GM21529 (cell line): ENCODE data around the gene PAM.

ENCODE experiments used
- ATAC-seq: cut with Tn5 transposase; IDR thresholded peaks from one replicate; pipeline ENCODE4 v1.9.1; 2021; ENCODE audit not compliant: unreplicated experiment

PAM gene

DNA sequence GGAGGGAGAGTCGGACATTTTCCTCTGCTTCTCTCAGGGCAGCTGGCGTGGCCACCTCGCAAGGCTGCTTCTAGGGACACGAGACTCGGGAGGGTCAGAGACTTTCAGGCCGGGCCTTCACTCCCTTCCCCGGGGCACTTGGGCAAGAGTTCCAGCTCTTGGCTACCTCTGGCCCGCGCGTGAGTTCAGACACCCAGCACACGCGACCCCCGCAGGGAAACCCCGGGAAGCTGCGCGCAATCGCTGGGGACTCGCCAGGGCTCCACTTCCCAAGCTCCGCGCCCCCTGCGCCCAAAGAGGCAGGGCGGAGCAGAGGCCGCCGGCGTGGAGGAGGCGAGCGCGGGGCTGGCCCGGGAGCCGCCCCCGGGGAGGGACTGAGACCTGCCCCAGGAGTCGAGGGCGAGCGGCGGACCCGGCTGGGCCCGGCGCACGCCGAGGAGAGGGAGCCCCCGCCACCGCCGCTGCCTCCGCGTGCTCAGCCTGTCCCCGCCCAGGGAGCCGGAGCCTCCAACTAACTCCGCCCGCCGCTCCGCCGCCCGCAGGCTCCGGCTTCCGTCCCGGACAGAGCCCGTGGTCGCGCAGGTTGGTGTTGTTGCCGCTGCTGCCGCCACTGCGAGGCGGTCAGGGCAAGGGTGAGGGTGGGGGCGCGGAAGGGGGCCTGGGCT is at the start of gene PAM:
Gene PAM, plus strand, starts transcription at position 539 of the 665 bp plus-strand sequence. CDS start 110,891 bp downstream, outside the sequence.
- ATAC-seq = peak; percentile 77

DNA sequence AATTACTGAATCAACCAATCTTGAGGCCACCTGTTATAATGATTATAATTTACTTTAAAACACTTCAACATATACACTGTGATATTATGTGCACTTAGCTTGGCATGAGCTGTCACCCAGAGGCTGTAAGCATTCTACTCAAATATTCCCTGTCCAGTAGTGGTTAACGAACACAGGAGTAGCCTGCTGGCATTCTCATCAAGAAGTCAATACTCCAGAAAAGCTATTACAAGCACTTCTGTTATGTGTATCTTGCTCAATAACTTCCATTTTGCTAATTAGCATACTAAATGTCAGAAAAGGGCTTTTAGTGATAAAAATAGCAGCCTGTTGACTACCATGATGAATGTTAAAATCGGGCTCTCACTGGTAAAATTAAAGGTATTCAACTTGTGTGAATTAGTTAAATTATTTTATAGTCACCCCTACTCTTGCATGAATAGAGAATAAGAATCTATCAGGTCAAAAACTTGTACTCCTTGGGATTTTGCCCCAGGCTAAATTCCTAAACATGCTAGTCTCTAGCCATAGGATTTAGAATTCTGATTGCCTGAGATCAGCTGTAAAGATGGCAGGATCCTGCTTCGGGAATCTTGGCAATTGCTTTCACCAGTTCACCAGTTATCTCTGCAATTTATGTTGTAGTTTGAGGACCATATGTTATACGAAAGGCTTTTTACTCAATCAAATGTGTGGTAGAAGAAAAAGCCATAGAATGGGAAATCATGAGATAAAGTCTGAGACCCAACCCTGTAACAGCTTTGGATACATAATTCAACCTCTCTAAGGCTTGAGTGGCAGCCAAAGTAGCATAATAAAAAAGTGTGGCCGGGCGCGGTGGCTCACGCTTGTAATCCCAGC is 43.4 kb upstream of the PAM start:
- no peak for ATAC-seq

DNA sequence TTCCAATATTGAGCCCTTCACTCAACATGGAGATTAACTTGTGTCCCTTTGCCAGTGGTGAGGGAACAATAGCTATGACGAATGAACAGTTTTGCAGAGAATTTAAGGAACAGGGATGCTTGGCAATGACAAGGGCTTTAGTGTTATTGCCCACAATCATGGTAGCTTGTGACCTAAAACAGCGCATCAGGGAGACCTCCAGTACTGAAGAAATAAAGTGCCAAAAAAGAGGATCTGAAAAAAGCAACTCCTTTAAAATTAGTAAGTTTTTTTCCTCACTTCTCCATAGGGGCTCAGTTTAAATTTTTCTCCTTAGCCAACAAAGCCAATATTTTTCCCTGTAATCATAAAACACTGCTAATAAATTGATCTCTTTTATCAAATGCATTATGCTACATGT is 41.8 kb upstream of the PAM start:
- no peak for ATAC-seq

DNA sequence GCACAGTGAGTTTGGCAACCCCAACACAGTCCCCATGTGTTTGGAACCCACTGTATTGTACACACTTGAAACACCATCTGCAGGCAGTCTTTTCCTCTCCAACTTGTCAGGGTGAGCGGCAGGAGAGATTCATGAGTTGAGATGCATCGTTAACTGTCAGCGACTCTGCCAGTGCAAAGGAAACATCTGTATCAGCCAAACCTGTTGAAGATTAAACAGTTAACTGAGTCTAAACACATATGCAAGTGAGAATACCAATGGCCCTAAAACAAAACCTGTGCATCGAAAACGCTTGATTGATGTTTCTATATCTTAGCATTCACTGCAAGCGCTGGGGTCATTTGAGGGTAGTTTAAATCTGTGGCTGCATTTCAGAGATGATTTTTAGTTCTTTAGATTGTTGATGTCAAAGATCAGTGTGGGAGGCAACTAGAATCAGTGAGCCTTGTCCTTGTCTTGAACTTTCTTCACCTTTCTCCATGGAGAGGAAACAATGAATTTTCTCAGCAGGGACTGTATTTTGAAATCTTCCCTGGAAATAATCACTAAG is 41.3 kb upstream of the PAM start:
- no peak for ATAC-seq

DNA sequence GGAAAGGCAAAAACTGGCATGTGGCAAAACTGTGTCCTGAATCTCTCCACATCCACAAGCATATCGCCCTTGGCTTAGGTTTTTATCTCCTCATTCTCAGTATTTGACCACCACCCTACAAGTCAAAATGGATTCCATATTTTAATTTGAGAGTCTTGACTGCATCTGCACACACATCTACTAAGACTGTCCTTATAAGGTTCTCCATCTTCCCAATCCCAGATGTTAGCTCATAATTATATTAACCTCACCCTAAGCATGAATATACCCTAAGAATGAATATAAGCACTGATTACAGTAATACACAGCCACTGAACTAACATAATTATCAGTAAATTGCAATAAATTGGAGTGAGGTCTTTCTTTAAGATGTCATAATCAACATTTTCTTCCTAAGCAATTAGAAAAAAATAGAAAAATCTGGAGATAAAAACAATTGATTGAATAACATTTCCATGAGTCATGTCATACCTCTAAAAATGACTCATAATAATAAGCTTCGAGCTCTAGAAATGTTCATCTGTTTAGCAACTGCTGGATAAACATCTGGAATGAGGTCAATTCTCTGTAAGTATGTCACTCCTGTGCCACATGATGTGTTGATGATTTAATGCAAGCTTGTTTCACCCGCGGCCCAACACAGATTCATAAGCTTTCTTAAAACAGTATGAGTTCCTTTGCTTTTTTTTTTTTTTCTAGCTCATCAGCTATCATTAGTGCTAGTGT is 39.9 kb upstream of the PAM start:
- no peak for ATAC-seq

DNA sequence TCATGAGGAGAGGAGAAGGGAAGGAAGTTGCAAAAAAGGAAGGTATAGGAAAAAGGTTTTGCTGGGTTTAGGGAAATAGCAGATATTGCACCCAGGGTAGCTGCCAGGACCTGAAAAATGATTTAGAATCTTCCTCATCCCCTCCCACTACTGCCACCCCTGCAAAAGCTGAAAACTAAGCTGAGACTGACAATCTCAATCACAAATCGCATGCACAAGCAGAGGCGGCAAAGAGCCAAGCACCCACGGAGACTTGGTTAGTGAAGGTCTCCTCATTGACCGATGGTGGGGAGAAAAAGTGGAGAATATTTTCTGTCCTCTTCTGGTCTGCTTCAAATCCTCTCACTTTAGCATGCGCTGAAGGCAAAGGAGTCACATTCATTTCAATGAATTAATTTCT is 39.1 kb upstream of the PAM start:
- no peak for ATAC-seq

DNA sequence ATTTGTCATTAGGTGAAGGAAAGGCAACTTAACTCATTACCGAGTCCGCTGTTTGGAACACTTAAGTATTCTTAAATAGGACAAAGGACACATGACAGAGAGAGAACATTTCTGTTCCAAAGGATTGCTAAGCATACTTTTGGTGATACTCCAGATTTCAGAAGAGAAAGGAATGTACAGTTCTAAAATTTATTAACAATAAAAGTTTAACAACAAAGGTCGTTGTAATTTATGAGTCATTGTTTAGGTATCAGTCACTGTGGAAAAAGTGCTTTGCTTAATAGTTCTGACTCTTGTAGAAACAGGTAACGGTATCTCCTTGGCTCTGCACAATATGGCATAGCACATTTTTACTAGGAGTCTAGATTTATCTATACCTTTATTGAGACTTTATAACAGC is 36.3 kb upstream of the PAM start:
- no peak for ATAC-seq

DNA sequence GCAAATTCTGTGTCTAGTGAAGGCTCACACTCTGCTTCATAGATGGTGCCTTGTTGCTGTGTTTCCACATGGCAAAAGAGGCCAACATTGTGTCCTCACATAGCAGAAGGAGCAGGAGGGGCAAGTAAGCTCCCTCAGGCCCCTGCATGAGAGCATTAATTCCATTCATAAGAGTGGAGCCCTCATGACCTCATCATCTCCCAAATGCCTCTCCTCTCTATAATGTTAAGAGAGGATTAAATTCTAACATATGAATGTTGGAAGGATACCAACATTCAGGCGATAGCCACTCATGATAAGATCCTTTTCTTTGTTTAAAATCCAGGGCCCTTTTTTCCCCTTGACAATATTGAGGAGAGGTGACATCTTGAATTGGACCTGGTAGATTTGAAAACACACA is 35.2 kb upstream of the PAM start:
- no peak for ATAC-seq

DNA sequence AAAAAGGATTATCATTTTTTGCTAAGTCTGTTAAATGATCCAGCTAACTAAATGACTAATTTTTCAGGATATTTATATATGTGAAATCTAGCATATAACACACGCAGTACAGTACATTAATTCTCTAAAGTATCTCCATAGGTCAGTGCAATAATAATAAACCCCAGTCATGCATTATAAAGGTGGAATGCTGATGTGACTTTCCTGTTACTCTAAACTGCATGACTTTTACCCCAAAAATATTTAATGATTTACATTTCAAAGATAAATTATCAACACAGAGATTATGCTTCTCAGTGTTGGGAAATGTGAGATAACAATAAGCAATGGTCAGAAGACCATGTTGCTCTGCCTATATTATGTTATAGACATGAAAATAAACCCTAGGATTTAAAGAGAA is 34.1 kb upstream of the PAM start:
- no peak for ATAC-seq

DNA sequence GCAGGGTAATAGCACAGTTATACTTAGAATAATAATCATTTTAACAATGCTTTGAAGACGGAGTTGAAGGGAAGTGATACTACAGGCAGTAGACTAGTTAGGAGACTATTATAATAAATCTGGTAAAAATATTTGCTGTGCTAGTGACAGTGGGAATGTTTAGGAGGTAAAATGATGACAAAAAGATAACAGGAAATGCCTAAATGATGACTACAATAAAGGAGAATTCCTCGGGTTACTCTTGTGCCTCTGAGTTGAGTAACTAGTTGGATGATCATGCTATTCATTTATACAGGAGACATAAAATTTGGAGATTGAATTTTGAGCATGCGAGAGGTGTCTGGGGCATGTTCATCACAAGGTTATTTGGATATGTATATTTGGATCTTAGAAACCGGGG is 32.2 kb upstream of the PAM start:
- no peak for ATAC-seq

DNA sequence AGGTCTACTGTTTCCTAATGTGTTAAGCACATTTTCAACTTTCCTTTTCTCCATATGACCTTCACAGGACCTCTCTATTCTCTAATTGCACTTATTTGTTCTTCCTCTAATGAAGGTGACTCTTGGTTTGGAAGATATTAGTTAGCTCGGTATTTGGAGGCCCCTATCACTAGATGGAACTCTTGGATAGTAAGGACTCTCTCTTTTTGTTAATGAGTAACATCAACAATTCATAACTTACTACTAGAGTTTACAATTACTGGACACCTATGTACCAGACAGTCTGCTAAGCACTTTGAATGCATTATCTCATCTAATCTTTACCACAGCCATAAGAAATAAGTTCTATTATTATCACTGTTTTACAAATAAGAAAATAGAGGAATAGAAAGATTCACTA is 23.4 kb upstream of the PAM start:
- no peak for ATAC-seq

DNA sequence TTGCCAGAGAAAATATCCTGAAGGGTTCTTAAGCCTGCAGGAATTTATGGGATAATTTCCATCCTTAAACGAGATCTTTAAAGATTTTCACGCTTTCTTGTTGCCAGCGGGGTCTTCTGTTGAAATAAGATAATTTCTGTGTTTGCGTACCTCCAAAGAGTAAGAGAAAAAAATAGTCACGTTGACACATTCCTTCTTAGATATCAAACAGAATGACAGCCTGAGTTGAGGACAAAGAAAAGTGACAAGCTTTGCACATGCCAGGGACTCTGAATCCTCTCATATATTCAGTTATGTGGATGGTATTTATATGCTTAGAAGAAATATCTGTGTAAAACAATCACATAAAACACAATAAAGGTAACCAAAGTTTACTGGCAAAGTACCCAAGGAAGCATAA is 21.6 kb upstream of the PAM start:
- ATAC-seq = no peak

DNA sequence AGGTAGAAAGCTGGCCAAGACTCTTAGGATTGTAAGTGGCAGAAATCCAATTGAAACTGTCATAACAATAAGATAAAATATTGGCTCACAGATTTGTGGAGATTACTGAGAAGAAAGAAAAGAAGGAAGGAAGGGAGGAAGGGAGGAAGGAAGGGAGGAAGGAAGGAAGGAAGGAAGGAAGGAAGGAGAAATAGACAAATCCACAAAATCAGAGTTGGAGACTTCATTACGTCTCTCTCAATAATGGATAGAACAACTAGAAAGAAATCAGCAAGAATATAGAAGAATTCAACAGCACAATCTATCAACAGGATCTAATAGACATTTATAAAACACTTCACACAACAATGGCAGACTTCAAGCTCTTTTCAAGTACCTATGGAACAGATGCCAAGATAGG is 17.9 kb upstream of the PAM start:
- no peak for ATAC-seq

DNA sequence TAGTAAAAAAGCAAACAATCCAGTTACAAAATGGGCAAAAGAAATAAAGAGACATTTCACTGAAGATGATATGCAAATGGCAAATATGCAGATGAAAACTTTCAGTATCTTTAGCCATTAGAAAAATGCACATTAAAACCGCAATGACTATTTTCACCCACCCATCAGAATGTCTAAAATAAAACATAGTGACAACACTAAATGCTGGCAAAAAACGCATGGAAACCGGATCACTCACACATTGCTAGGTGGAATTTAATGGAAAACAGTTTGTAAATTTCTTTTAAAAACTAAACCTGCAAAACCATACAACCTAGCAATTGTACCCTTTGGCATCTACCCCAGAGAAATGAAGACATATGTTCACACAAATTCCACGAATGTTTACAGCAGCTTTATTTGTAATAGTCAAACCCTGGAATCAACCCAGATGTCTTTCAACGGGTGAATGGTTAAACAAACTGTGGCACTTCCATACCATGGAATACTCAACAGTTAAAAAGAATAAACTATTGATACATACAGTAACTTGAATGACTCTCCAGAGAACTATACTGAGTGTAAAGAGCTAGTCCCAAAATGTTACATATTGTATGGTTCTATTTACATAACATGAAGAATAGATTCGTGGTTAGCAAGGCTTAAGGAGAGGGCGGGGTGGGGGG is 17.2 kb upstream of the PAM start:
- ATAC-seq = no peak

DNA sequence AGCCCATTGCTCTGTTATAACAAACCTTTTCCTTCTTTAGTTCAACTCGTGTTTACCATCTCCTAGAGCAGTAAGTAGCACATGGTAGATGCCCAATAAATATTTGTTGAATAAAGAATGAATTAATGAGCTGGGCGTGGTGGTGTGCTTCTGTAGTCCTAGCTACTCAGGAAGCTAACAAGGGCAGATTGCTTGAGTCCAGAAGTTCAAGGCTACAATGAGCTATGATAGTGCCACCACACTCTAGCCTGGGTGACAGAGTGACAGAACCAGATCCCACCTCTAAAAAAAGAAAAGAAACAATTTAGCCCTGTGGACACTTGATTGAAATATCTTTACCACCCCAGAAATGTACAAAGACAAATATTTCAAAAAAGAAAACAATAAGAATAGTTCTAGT is 14.6 kb upstream of the PAM start:
- ATAC-seq = no peak

DNA sequence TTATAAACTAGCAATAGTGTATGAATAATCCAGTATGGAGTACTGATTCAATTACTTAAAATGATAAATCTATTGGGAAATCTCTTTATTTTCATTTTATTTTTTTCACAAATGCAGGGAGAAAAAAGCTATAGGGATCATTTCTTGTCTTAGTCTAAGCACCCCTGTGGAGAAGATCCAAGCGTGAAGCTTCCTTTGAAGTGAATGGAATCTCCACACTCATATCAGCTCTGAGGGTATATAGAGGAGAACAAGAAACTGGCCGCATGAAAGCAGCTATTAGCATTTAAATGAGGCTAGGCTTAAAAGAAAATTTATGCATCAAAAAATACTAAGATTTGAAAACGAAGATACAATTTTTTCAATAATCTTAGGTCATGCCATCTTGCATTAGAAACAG is 12.9 kb upstream of the PAM start:
- ATAC-seq = no peak

DNA sequence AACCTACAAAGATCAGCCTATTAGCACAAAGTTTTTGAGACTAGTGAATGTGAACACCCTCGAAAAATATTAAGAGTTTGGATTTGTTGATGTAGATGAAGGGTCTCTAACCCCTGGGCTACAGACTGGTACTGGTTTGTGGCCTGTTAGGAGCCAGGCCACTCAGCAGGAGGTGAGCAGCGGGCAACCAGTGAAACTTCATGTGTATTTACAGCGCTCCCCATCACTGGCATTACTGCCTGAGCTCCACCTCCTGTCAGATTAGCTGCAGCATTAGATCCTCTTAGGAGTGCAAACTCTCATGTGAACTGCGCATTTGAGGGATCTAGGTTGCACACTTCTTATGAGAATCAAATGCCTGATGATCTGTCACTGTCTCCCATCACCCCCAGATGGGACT is 11.2 kb upstream of the PAM start:
- no peak for ATAC-seq

DNA sequence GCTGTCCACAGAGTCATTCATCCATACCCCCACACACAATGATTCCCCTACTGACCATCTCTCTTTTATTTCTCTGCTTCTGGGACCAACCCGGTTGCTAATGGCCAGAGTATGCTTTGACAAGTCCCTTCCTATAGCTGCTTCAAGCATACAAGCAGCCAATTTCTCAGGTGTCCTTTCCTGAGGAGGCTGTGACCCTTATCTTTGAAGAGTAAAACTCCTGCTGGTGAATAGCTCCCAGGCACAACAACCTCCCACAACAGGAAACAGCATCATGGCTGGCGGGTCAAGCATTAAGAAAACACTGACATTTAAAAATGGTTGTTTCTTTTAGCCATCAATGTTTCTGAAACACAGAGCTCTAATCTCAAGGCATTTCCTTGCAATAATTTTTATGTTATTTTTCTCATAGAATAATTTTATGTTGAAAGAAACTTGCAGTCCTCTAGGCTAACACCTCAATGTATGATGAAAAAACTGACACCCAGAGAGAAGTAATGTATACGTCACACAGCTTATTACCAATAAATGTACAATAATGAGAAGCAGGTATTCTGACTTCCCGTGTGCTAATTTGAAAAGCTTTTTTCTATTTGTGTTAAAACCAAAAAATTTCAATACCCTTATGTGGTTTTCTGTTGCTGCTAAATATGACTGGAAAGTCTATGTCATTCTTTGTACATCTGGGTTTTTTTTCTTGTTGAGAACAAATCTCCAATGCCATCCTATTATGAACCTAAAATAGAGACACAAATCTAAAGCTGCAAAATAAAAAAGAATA is 7.5 kb upstream of the PAM start:
- ATAC-seq = peak; percentile 76

DNA sequence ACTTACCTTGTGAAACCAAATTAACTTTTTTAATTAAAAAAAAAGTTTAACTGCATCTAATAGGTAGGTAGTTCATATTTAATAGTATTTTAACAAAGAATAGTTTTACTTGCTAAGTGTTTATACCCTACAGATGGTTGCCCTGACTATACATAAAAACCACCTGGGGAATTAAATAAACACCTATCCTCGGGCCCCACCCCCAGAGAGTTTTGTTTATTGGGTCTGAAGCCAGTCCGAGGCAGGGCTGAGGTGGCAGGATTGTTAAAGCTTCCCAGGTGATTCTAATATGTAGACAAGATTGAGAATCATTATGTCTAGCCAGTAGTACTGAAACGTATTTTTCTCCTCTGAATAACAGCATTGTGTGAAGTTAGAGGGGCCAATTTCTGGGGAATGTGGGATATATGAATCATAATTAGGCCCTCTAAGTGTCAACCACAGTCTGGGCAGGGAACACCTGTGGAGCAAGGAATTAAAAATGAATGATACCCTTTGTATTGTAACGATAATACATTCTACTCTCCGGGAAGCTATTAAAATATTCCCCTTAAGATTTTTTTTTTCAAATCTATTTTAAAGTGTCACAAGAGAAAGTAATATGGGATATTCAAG is 5.6 kb upstream of the PAM start:
- no peak for ATAC-seq
